C4-2B (cell line): Measurements from ENCODE around the gene GALNT16.
"Not testable (repeated sequence)": the region's sequence is repeated elsewhere in the genome, so short reads cannot be mapped to it uniquely, and the experiment has no call there.

ENCODE experiments used
- H3K27ac ChIP-seq: fragments of 450-650 bp; 2 replicates; pipeline ENCODE4 v1.5.1; 2017
- CTCF ChIP-seq: fragments of 450-650 bp; conservative IDR thresholded peaks from 2 replicates; pipeline ENCODE4 v1.5.1; 2017; ENCODE audit warnings: mild to moderate bottlenecking
- ZFX ChIP-seq: fragments of 450-650 bp; IDR thresholded peaks from 2 replicates; pipeline ENCODE4 v1.6.1; 2017

The GALNT16 gene

GRCh38 chr14:69274321-69274720 is 14.4 kb downstream of the GALNT16 start:
- no peak for TF ChIP-seq ZFX
- H3K27ac ChIP-seq, result no peak overlapping the region

GRCh38 chr14:69275331-69275730 is 15.4 kb downstream of the GALNT16 start:
- H3K27ac ChIP-seq, result no peak overlapping the region
- TF ChIP-seq CTCF, result no peak
- no peak for TF ChIP-seq ZFX

GRCh38 chr14:69277356-69277755 is 17.4 kb downstream of the GALNT16 start:
- not testable (repeated sequence) for H3K27ac ChIP-seq

GRCh38 chr14:69280746-69281291 is 20.9 kb downstream of the GALNT16 start:
- no peak overlapping the region for H3K27ac ChIP-seq
- no peak for TF ChIP-seq ZFX
- no peak for TF ChIP-seq CTCF

- TF ChIP-seq ZFX (no peak), CTCF (no peak)
- H3K27ac ChIP-seq, result no peak overlapping the region
These were observed 21.7 kb downstream of the GALNT16 start for GRCh38 chr14:69281450-69282169.

- H3K27ac ChIP-seq, result no peak overlapping the region
- TF ChIP-seq CTCF (no peak), ZFX (no peak)
These were observed 22.5 kb downstream of the GALNT16 start for GRCh38 chr14:69282448-69282847.

- no peak for TF ChIP-seq CTCF
- TF ChIP-seq ZFX, result no peak
- H3K27ac ChIP-seq, result no peak overlapping the region
These were observed 24.2 kb downstream of the GALNT16 start for GRCh38 chr14:69284170-69284569.

- no peak overlapping the region for H3K27ac ChIP-seq
- TF ChIP-seq CTCF (no peak), ZFX (no peak)
These were observed 25.8 kb downstream of the GALNT16 start for GRCh38 chr14:69285661-69286255.
